ENCODE results near the gene AFF3. TPM values are rescaled to one million over a fixed set of nuclear protein-coding genes. Genes with fewer than 3 reads are reported as not detected.

AFF3 gene
- total and polyA plus RNA-seq, 4 donors, result 0.48 to 5.3 (median 2.3) TPM

- no peak for TF ChIP-seq JUND (IDR thresholded peaks at IDR 0.05)
- TF ChIP-seq HNF4A (conservative IDR thresholded peaks at IDR 0.05), result no peak
Observed at GRCh38 chr2:99974682-99975375, 167.6 kb downstream of the AFF3 start (continued).

GRCh38 chr2:99974275-99974674 is 168.1 kb downstream of the AFF3 start:
- Histone ChIP-seq H3K4me1 (ENCODE audit: control insufficient read depth in 4 of 4, insufficient read depth in 4 of 4, low read length in 3 of 4) (peaks cover 0 to 8% (median 7%) of the 10 kb centered on the region in 4 donors), H3K36me3 (ENCODE audit: control insufficient read depth in 4 of 4, insufficient read depth in 3 of 4, low read depth in 1 of 4, low read length in 3 of 4) (no peaks in the 10 kb centered on the region), H3K27me3 (ENCODE audit: control insufficient read depth in 4 of 4, insufficient read depth in 4 of 4, low read length in 3 of 4) (no peaks in the 10 kb centered on the region), H3K27ac (ENCODE audit: low read depth in 1 of 2, low read length in 2 of 2) (no peak overlapping the region), H3K4me3 (ENCODE audit: low read depth in 1 of 3, low read length in 3 of 3) (no peak overlapping the region), H3K9me3 (ENCODE audit: control insufficient read depth in 4 of 4, low read length in 3 of 4) (no peaks in the 10 kb centered on the region), H3K9ac (ENCODE audit: low read depth in 1 of 2, low read length in 2 of 2) (no peak overlapping the region)
- 92% methylated on average over 6 of the region's 6 CpGs for WGBS
- DNase-seq (ENCODE audit: low spot score), result no peak
- no peak for TF ChIP-seq EGR1 (IDR thresholded peaks at IDR 0.05; ENCODE audit: low read depth in 2 of 2)
- TF ChIP-seq ZBTB33 (IDR thresholded peaks at IDR 0.05), result no peak

- H3K36me3 ChIP-seq (ENCODE audit: control insufficient read depth in 4 of 4, insufficient read depth in 3 of 4, low read depth in 1 of 4, low read length in 3 of 4), result no peaks in the 10 kb centered on the region
- no peaks in the 10 kb centered on the region for H3K9me3 ChIP-seq (ENCODE audit: control insufficient read depth in 4 of 4, low read length in 3 of 4)
- TF ChIP-seq ZBTB33 (IDR thresholded peaks at IDR 0.05), result no peak
- no peak overlapping the region for H3K9ac ChIP-seq (ENCODE audit: low read depth in 1 of 2, low read length in 2 of 2)
- WGBS, result 86% methylated on average over 3 of the region's 3 CpGs
- H3K27ac ChIP-seq (ENCODE audit: low read depth in 1 of 2, low read length in 2 of 2), result no peak overlapping the region
- DNase-seq (ENCODE audit: low spot score), result no peak
- no peak overlapping the region for H3K4me3 ChIP-seq (ENCODE audit: low read depth in 1 of 3, low read length in 3 of 3)
- H3K4me1 ChIP-seq (ENCODE audit: control insufficient read depth in 4 of 4, insufficient read depth in 4 of 4, low read length in 3 of 4), result peaks cover 0 to 8% (median 6%) of the 10 kb centered on the region in 4 donors
- no peaks in the 10 kb centered on the region for H3K27me3 ChIP-seq (ENCODE audit: control insufficient read depth in 4 of 4, insufficient read depth in 4 of 4, low read length in 3 of 4)
Observed at GRCh38 chr2:99971326-99971900, 171.0 kb downstream of the AFF3 start.

GRCh38 chr2:99970292-99970868 is 172.0 kb downstream of the AFF3 start:
- Histone ChIP-seq H3K27me3 (ENCODE audit: control insufficient read depth in 4 of 4, insufficient read depth in 4 of 4, low read length in 3 of 4) (no peaks in the 10 kb centered on the region), H3K27ac (ENCODE audit: low read depth in 1 of 2, low read length in 2 of 2) (no peak overlapping the region), H3K4me3 (ENCODE audit: low read depth in 1 of 3, low read length in 3 of 3) (no peak overlapping the region), H3K4me1 (ENCODE audit: control insufficient read depth in 4 of 4, insufficient read depth in 4 of 4, low read length in 3 of 4) (peaks cover 0 to 8% (median 6%) of the 10 kb centered on the region in 4 donors), H3K9ac (ENCODE audit: low read depth in 1 of 2, low read length in 2 of 2) (no peak overlapping the region), H3K9me3 (ENCODE audit: control insufficient read depth in 4 of 4, low read length in 3 of 4) (no peaks in the 10 kb centered on the region), H3K36me3 (ENCODE audit: control insufficient read depth in 4 of 4, insufficient read depth in 3 of 4, low read depth in 1 of 4, low read length in 3 of 4) (no peaks in the 10 kb centered on the region)
- 73% methylated on average over 12 of the region's 12 CpGs for WGBS
- peak; percentile 20 for TF ChIP-seq ATF3 (IDR thresholded peaks at IDR 0.05)
- peak; percentile 55 to 67 for TF ChIP-seq EGR1 (IDR thresholded peaks at IDR 0.05; ENCODE audit: low read depth in 2 of 2)
- no peak for TF ChIP-seq JUND (IDR thresholded peaks at IDR 0.05)
- DNase-seq (ENCODE audit: low spot score), result no peak

All from liver (tissue), 9 donors.